GM12873 (cell line): ENCODE data around the gene NFYB.

Source experiments
- TF ChIP-seq, protein P1 (sequence below): IDR thresholded peaks from 2 replicates; pipeline ENCODE4 v1.5.1; 2012; ENCODE audit warnings: low read depth, mild to moderate bottlenecking, moderate library complexity, low read length, control low read depth; ENCODE audit not compliant: insufficient read depth; ENCODE audit errors: missing control alignments

NFYB gene

GRCh38 chr12:104131609-104132008, 6.4 kb downstream of the NFYB start:
- TF ChIP-seq, protein P1, sequence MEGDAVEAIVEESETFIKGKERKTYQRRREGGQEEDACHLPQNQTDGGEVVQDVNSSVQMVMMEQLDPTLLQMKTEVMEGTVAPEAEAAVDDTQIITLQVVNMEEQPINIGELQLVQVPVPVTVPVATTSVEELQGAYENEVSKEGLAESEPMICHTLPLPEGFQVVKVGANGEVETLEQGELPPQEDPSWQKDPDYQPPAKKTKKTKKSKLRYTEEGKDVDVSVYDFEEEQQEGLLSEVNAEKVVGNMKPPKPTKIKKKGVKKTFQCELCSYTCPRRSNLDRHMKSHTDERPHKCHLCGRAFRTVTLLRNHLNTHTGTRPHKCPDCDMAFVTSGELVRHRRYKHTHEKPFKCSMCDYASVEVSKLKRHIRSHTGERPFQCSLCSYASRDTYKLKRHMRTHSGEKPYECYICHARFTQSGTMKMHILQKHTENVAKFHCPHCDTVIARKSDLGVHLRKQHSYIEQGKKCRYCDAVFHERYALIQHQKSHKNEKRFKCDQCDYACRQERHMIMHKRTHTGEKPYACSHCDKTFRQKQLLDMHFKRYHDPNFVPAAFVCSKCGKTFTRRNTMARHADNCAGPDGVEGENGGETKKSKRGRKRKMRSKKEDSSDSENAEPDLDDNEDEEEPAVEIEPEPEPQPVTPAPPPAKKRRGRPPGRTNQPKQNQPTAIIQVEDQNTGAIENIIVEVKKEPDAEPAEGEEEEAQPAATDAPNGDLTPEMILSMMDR: no peak

GRCh38 chr12:104130760-104131159, 7.2 kb downstream of the NFYB start:
- TF ChIP-seq, protein P1: no peak

- TF ChIP-seq, protein P1: no peak
Observed at GRCh38 chr12:104126548-104126947, 11.5 kb downstream of the NFYB start.

DNA sequence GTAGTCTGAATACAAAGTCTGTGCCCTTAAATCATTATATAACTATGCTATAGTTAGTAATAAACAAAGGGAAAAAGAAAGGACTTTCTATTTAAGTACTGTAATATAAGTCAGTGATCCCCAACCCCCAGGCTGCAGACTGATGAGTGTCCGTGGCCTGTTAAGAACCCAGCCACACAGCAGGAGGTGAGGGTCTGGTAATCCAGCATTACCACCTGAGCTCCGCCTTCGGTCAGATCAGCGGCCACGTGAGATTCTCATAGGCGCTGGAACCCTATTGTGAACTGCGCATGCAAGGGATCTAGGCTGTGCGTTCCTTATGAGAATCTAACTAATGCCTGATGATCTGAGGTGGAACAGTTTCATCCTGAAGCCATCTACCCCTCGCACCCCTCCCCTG, 15.7 kb downstream of the NFYB start:
- TF ChIP-seq, protein P1: no peak

- TF ChIP-seq, protein P1: no peak
Observed at GRCh38 chr12:104121001-104121400, 17.0 kb downstream of the NFYB start.

DNA sequence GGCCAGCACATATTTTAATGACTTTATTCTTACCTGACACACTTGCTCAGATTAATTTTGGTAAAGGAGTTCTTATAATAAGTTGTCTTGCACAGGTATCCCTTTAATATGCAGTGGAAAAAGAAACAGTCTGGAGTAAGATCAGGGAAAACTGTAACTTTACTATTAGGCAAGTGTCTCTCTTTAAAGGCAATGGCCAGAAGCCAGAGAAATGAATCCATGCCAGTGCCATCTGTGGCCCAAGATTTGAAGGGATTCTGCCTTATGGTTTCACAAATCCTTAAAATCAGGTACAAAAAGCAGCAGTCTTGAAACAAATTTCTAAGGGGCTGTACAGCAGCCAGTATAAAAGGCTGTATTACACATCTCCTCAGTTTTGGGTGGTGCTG, 22.4 kb downstream of the NFYB start:
- TF ChIP-seq, protein P1: no peak

GRCh38 chr12:104109446-104110271, 28.4 kb downstream of the NFYB start:
- TF ChIP-seq, protein P1: no peak
